ENCODE measurements around the gene GFOD1. TPM values are rescaled to one million over a fixed set of nuclear protein-coding genes. Genes with fewer than 3 reads are reported as not detected.

Gene GFOD1
- total and polyA plus RNA-seq, 10 donors = 3.4 to 54.0 (median 32.5) TPM

- Histone ChIP-seq H3K4me1 (peaks cover 4 to 46% (median 13%) of the 10 kb centered on the region in 6 donors), H3K27ac (no peak overlapping the region), H3K27me3 (replicated peaks in 1 of 7) (no peaks in the 10 kb centered on the region), H3K9me3 (no peaks in the 10 kb centered on the region), H3K4me3 (no peak overlapping the region), H3K36me3 (no peaks in the 10 kb centered on the region)
- 27 to 49% (median 41%) methylated on average over 3 of the region's 3 CpGs for WGBS, 5 donors
- DNase-seq = no peak
- intact Hi-C loops (cut with DNase I; ENCODE audit: low total_unique reads) = loop anchor here (10.0 kb wide), 3 partner anchors 50 to 150 kb away; partner anchors contain the start of gene GFOD1
- no peak for TF ChIP-seq CTCF (IDR thresholded peaks at IDR 0.05 in 8 of 11, conservative IDR thresholded peaks at IDR 0.05 in 3 of 11)
- TF ChIP-seq POLR2A (IDR thresholded peaks at IDR 0.05) = no peak
- peak in 1 of 3 donors; percentile 7 for TF ChIP-seq POLR2AphosphoS5 (IDR thresholded peaks at IDR 0.05)
Measured at GRCh38 chr6:13334953-13335352, 152.4 kb downstream of the GFOD1 start.

- Histone ChIP-seq H3K27ac (no peak overlapping the region), H3K4me3 (no peak overlapping the region), H3K36me3 (no peaks in the 10 kb centered on the region), H3K27me3 (replicated peaks in 1 of 7) (no peaks in the 10 kb centered on the region), H3K9me3 (no peaks in the 10 kb centered on the region), H3K4me1 (peaks cover 10 to 37% (median 21%) of the 10 kb centered on the region in 6 donors)
- DNase-seq = no peak
- TF ChIP-seq POLR2A (IDR thresholded peaks at IDR 0.05) = no peak
- no peak for TF ChIP-seq CTCF (IDR thresholded peaks at IDR 0.05 in 8 of 11, conservative IDR thresholded peaks at IDR 0.05 in 3 of 11)
- 81 to 93% (median 84%) methylated on average over 2 of the region's 2 CpGs for WGBS, 5 donors
- intact Hi-C loops (cut with DNase I; ENCODE audit: low total_unique reads) = loop anchor here (10.0 kb wide), 3 partner anchors 52 to 152 kb away; partner anchors contain the start of gene GFOD1
Measured at GRCh38 chr6:13332349-13332706, 155.1 kb downstream of the GFOD1 start.

- Histone ChIP-seq H3K36me3 (no peaks in the 10 kb centered on the region), H3K4me3 (no peak overlapping the region), H3K9me3 (no peaks in the 10 kb centered on the region), H3K27me3 (replicated peaks in 1 of 7) (no peaks in the 10 kb centered on the region), H3K27ac (no peak overlapping the region), H3K4me1 (peaks cover 13 to 37% (median 22%) of the 10 kb centered on the region in 6 donors)
- DNase-seq = no peak
- intact Hi-C loops (cut with DNase I; ENCODE audit: low total_unique reads) = loop anchor here (2.0 to 10.0 kb wide), 4 partner anchors 53 to 421 kb away; partner anchors contain the start of gene GFOD1
- TF ChIP-seq POLR2AphosphoS5 (IDR thresholded peaks at IDR 0.05) (no peak), CTCF (IDR thresholded peaks at IDR 0.05 in 8 of 11, conservative IDR thresholded peaks at IDR 0.05 in 3 of 11) (peak in 10 of 11 experiments; percentile 24 to 73 (median 60)), POLR2A (IDR thresholded peaks at IDR 0.05) (no peak)
- WGBS, 5 donors = 56 to 64% (median 61%) methylated on average over 13 of the region's 13 CpGs
Measured at GRCh38 chr6:13331516-13332348, 155.7 kb downstream of the GFOD1 start.

GRCh38 chr6:13328875-13329183 lies 158.6 kb downstream of the GFOD1 start:
- TF ChIP-seq POLR2AphosphoS5 (IDR thresholded peaks at IDR 0.05) (no peak), POLR2A (IDR thresholded peaks at IDR 0.05) (no peak), CTCF (IDR thresholded peaks at IDR 0.05 in 8 of 11, conservative IDR thresholded peaks at IDR 0.05 in 3 of 11) (no peak)
- 0 to 7% (median 3%) methylated on average over 2 of the region's 2 CpGs for WGBS, 5 donors

More at GRCh38 chr6:13328875-13329183, 158.6 kb downstream of the GFOD1 start:
- Histone ChIP-seq H3K36me3 (peaks cover 0 to 26% (median 13%) of the 10 kb centered on the region in 6 donors), H3K9me3 (no peaks in the 10 kb centered on the region), H3K4me3 (peak overlapping the region; percentile 57 to 82 (median 68)), H3K4me1 (peaks cover 13 to 43% (median 18%) of the 10 kb centered on the region in 6 donors), H3K27me3 (replicated peaks in 1 of 7) (no peaks in the 10 kb centered on the region), H3K27ac (peak overlapping the region; percentile 88 to 98 (median 94))
- intact Hi-C loops (cut with DNase I; ENCODE audit: low total_unique reads) = no loop called here
- no peak for DNase-seq
